ENCODE results near the gene ATP5F1A.

DNA sequence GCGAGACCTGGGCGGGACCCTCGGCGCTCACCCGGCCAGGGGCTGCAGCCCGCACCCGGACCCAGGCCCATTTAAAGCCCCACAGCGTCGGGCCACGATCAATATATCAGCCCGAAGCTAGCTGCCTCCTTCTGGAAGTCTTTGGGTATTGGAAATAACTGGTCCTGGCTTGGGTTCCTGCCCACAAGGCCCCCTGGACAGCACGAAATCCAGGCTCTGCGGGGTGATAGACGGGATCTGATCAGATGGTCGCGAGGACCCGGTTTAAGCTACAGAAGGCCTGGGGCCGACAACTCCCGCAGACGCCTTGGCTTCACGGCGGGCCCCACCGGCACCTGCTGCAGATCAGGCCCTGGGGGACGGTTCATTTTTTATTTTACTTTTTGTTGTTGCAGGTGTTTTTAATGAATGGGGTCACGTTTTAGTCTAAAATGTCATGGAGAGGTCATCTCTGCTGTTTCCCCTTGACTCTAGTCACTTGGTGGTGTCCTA lies 25.7 kb downstream of the ATP5F1A start:
- TF ChIP-seq CTCF (IDR thresholded peaks at IDR 0.05) (no peak), POLR2A (IDR thresholded peaks at IDR 0.05) (no peak)

Data from adrenal gland (tissue), 5 donors.